DND-41 (cell line): ENCODE data around the gene SPINK14.

Experiments used
- ATAC-seq: fragments of 200-7000 bp; cut with Tn5 transposase; 3 replicates; pipeline ENCODE4 v1.9.1; 2021; ENCODE audit warnings: low read depth; ENCODE audit not compliant: insufficient read depth
- DNase-seq: peaks from one replicate; pipeline ENCODE4 v3.0.0-alpha.2; 2020
- H2AFZ ChIP-seq: 2 replicates; pipeline ENCODE4 v1.6.0; 2012; ENCODE audit warnings: low read depth, low read length
- H3K27ac ChIP-seq: 2 replicates; pipeline ENCODE4 v1.5.1; 2012; ENCODE audit warnings: low read length, inconsistent platforms
- H3K27me3 ChIP-seq: fragments of 200-600 bp; sonication (generic); 2 replicates; pipeline ENCODE4 v1.6.0; 2012; ENCODE audit warnings: low read length, mild to moderate bottlenecking, inconsistent platforms; ENCODE audit not compliant: insufficient read depth, poor library complexity
- H3K36me3 ChIP-seq: 2 replicates; pipeline ENCODE4 v1.5.1; 2012; ENCODE audit warnings: low read length, inconsistent platforms; ENCODE audit not compliant: insufficient read depth
- H3K4me1 ChIP-seq: 2 replicates; pipeline ENCODE4 v1.5.1; 2012; ENCODE audit warnings: mild to moderate bottlenecking, low read length; ENCODE audit not compliant: insufficient read depth
- H3K4me2 ChIP-seq: 2 replicates; pipeline ENCODE4 v1.6.0; 2012; ENCODE audit warnings: mild to moderate bottlenecking, moderate library complexity, low read length, inconsistent platforms; ENCODE audit not compliant: insufficient read depth
- H3K4me3 ChIP-seq, 2 experiments: fragments of 200-600 bp in 1 of 2; shearing (Covaris generic) in 1 of 2; 2 replicates each; pipeline ENCODE4 v1.5.1; 2012 to 2016; ENCODE audit warnings: inconsistent platforms in 2 of 2, low read length in 2 of 2, mild to moderate bottlenecking in 2 of 2, low read depth in 1 of 2, moderate library complexity in 1 of 2
- H3K79me2 ChIP-seq: 2 replicates; pipeline ENCODE4 v1.6.0; 2012; ENCODE audit warnings: low read length, inconsistent platforms; ENCODE audit not compliant: insufficient read depth
- H3K9ac ChIP-seq: 2 replicates; pipeline ENCODE4 v1.6.0; 2012; ENCODE audit warnings: low read depth, mild to moderate bottlenecking, inconsistent platforms, low read length, moderate library complexity
- H3K9me3 ChIP-seq: 2 replicates; pipeline ENCODE4 v1.5.1; 2012; ENCODE audit warnings: low read length, moderate library complexity, mild to moderate bottlenecking, inconsistent platforms; ENCODE audit not compliant: insufficient read depth, severe bottlenecking
- H4K20me1 ChIP-seq: 2 replicates; pipeline ENCODE4 v1.6.0; 2012; ENCODE audit warnings: low read length; ENCODE audit not compliant: insufficient read depth
- EZH2 ChIP-seq: IDR thresholded peaks from 3 replicates; pipeline ENCODE4 v1.6.1; 2012; ENCODE audit warnings: borderline replicate concordance, low read depth, mild to moderate bottlenecking, moderate library complexity, low read length, inconsistent platforms; ENCODE audit not compliant: severe bottlenecking
- TF ChIP-seq, protein P1 (sequence below): IDR thresholded peaks from 2 replicates; pipeline ENCODE4 v1.5.1; 2012; ENCODE audit warnings: borderline replicate concordance, low read length, moderate library complexity, mild to moderate bottlenecking; ENCODE audit not compliant: poor library complexity, severe bottlenecking; ENCODE audit errors: extremely low read depth

Gene SPINK14

DNA sequence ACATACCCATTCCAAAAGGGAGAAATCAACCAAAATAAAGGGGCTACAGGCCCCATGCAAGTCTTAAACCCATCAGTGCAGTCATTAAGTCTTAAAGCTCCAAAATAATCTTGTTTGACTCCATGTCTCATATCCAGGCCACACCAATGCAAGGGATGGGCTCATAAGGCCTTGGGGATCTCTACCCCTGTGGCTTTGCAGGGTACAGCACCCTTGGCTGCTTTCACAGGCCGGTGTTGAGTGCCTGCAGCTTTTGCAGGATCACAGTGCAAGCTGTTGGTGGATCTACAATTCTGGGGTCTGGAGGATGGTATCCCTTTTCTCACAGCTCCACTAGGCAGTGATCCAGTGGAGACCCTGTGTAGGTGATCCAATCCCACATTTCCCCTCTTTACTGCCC lies 5.0 kb upstream of the SPINK14 start:
- no peaks in the 10 kb centered on the region for H3K4me1 ChIP-seq
- no peaks in the 10 kb centered on the region for H4K20me1 ChIP-seq
- no peak overlapping the region for H2AFZ ChIP-seq
- no peak overlapping the region for H3K9ac ChIP-seq
- H3K79me2 ChIP-seq: no peaks in the 10 kb centered on the region
- H3K4me3 ChIP-seq: no peak overlapping the region
- DNase-seq: no peak
- H3K4me2 ChIP-seq: no peak overlapping the region
- no peak for ATAC-seq
- H3K27ac ChIP-seq: no peak overlapping the region
- H3K27me3 ChIP-seq: no peaks in the 10 kb centered on the region
- no peaks in the 10 kb centered on the region for H3K9me3 ChIP-seq
- H3K36me3 ChIP-seq: no peaks in the 10 kb centered on the region
- TF ChIP-seq, protein P1, sequence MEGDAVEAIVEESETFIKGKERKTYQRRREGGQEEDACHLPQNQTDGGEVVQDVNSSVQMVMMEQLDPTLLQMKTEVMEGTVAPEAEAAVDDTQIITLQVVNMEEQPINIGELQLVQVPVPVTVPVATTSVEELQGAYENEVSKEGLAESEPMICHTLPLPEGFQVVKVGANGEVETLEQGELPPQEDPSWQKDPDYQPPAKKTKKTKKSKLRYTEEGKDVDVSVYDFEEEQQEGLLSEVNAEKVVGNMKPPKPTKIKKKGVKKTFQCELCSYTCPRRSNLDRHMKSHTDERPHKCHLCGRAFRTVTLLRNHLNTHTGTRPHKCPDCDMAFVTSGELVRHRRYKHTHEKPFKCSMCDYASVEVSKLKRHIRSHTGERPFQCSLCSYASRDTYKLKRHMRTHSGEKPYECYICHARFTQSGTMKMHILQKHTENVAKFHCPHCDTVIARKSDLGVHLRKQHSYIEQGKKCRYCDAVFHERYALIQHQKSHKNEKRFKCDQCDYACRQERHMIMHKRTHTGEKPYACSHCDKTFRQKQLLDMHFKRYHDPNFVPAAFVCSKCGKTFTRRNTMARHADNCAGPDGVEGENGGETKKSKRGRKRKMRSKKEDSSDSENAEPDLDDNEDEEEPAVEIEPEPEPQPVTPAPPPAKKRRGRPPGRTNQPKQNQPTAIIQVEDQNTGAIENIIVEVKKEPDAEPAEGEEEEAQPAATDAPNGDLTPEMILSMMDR: no peak
- TF ChIP-seq EZH2: no peak

DNA sequence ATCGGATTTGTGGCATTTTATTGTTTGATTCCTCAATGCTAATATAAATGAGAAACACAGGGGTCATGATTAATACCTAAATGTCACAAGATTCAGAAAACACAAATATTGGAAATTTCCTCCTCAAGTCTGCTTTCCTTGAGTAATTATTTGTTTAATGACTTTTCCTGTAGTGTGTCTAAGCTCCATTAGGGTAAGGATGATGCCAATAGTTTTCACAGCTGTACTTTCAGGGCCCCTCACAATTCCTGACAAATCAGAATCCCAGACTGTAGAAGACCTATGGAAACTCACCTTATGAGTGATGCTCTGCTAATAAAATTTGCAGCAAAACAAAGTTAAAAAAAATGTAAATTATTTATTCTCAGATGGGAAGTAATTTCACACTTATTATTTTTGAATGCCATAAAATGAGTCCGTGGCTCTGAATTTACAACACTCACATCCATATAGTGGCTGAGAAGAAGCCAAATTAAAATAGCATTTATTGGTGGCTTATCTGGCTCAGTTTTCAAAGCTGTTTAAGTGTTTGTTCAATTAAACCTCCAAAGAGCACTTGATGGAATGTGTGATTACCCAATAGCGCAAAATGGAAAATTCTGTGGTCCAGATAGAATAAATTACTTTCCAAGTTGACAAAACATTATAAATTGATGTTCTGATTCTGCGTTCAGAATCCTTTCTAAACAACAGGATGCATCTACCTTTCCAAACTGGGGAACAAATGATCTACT lies 1.6 kb upstream of the SPINK14 start:
- Histone ChIP-seq H3K4me3 (no peak overlapping the region), H3K27ac (no peak overlapping the region), H4K20me1 (no peaks in the 10 kb centered on the region), H2AFZ (no peak overlapping the region), H3K4me1 (no peaks in the 10 kb centered on the region), H3K27me3 (no peaks in the 10 kb centered on the region), H3K4me2 (no peak overlapping the region), H3K9ac (no peak overlapping the region), H3K9me3 (no peaks in the 10 kb centered on the region), H3K79me2 (no peaks in the 10 kb centered on the region), H3K36me3 (no peaks in the 10 kb centered on the region)
- DNase-seq (no peak), ATAC-seq (no peak)
- TF ChIP-seq, protein P1: no peak
- no peak for TF ChIP-seq EZH2

DNA sequence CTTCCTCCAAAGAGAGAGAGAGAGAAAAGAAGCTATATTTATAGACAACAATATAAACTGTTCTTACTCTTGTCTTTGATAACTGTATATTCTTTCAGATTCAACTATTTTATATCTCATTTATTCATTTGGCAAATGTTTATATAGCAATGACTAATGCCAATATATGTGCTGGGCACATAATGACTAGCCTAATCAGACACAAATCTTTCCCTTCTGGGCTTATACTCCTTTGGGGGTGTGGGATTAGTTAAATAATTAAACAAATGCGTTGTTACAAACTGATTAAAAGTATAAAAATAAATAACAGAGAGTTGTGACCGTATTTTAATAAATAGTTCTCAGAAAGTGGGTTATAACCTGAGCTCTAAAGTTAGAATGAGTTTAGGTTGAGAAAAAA lies 4.0 kb downstream of the SPINK14 start:
- Histone ChIP-seq H3K9me3 (no peaks in the 10 kb centered on the region), H3K36me3 (no peaks in the 10 kb centered on the region), H2AFZ (no peak overlapping the region), H3K27ac (no peak overlapping the region), H3K9ac (no peak overlapping the region), H3K4me2 (no peak overlapping the region), H4K20me1 (no peaks in the 10 kb centered on the region), H3K27me3 (no peaks in the 10 kb centered on the region), H3K79me2 (no peaks in the 10 kb centered on the region), H3K4me3 (no peak overlapping the region), H3K4me1 (no peaks in the 10 kb centered on the region)
- TF ChIP-seq, protein P1: no peak
- TF ChIP-seq EZH2: no peak
- ATAC-seq: no peak
- DNase-seq: no peak

DNA sequence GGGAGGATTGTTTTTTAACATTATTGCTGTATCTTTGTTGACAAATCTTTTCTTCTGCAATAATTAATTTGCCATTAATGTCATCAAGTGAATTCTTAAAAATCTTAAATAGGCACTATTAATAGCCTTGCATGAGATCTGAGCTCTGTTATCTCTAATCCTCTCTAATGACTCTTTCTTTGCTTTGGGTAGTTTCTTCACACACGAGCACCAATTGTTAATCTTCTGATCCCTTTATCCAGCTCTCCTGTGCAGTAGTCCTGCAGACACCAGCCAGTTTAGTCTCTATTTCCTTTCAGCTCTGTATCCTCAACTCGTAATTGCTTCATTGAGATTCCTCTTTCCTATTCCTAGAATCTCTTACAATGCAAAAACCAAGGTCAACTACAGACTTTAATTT lies 8.1 kb downstream of the SPINK14 start:
- no peak overlapping the region for H3K27ac ChIP-seq
- no peaks in the 10 kb centered on the region for H3K27me3 ChIP-seq
- H3K9ac ChIP-seq: no peak overlapping the region
- no peak for ATAC-seq
- H4K20me1 ChIP-seq: no peaks in the 10 kb centered on the region
- H2AFZ ChIP-seq: no peak overlapping the region
- TF ChIP-seq, protein P1: no peak
- TF ChIP-seq EZH2: no peak
- H3K36me3 ChIP-seq: no peaks in the 10 kb centered on the region
- DNase-seq: no peak
- no peak overlapping the region for H3K4me3 ChIP-seq
- H3K9me3 ChIP-seq: no peaks in the 10 kb centered on the region
- no peaks in the 10 kb centered on the region for H3K79me2 ChIP-seq
- H3K4me2 ChIP-seq: no peak overlapping the region
- H3K4me1 ChIP-seq: no peaks in the 10 kb centered on the region
